Skeletal muscle satellite cell (primary cell): ENCODE measurements around the gene TGFBR2.

Source experiments
- H3K27me3 ChIP-seq: 2 replicates; pipeline ENCODE4 v1.7.0; 2013; ENCODE audit warnings: low read length; ENCODE audit not compliant: control insufficient read depth, insufficient read depth
- H3K36me3 ChIP-seq: 2 replicates; pipeline ENCODE4 v1.7.0; 2013; ENCODE audit warnings: mild to moderate bottlenecking, control low read depth, low read length; ENCODE audit not compliant: insufficient read depth
- H3K4me1 ChIP-seq: 2 replicates; pipeline ENCODE4 v1.7.0; 2013; ENCODE audit warnings: low read length; ENCODE audit not compliant: control insufficient read depth, insufficient read depth
- H3K4me2 ChIP-seq: 2 replicates; pipeline ENCODE4 v1.7.0; 2013; ENCODE audit warnings: mild to moderate bottlenecking, low read length
- H3K4me3 ChIP-seq: 2 replicates; pipeline ENCODE4 v1.7.0; 2013; ENCODE audit warnings: low read length
- H3K9ac ChIP-seq: 2 replicates; pipeline ENCODE4 v1.7.0; 2013; ENCODE audit warnings: mild to moderate bottlenecking, low read depth, low read length, moderate library complexity
- H3K9me3 ChIP-seq: replicated peaks from 2 replicates; pipeline ENCODE4 v1.7.0; 2013; ENCODE audit warnings: mild to moderate bottlenecking, control low read depth, low read length

The TGFBR2 gene

DNA sequence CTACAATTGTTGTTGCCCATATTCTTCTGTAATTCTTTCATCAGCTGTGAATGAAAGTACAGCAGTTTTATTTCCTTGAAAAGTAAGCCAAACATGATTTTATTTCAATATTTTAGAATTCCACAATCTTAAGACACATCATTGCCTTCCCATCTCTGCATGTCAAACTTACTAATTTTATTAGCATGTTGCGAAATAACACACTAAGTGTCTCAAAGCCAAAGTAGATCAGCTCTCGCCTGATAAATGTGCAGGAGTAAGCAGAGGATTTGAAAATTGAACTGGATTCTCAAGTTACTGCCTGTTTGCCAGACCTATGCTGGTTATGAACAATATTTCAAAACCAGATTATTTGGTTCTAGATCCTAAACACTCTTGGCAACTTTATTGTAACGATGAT is 25.7 kb downstream of the TGFBR2 start:
- no peak overlapping the region for H3K4me3 ChIP-seq
- H3K27me3 ChIP-seq = no peaks in the 10 kb centered on the region
- peaks cover 60% of the 10 kb centered on the region for H3K36me3 ChIP-seq
- H3K9me3 ChIP-seq = no peaks in the 10 kb centered on the region
- H3K9ac ChIP-seq = no peak overlapping the region
- H3K4me2 ChIP-seq = no peak overlapping the region
- peaks cover 55% of the 10 kb centered on the region for H3K4me1 ChIP-seq

DNA sequence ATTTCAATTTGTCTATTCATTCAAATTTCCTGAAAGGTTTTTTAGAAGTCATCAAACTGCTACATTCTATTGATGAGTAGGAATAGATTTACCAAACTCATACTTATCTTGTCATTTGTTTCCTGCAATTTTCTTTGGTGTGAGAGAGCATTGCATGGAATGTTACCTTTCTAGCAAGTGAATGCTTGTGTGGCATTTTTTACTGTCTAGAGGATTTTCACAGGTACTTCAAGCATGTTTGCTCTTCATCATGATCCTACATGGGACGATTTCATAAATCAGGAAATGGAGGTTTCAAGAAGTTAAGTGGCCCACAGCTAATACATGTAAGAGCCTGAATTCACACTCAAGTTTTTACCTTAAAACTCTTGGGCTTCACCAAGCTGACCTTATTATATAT is 26.1 kb downstream of the TGFBR2 start:
- Histone ChIP-seq H3K4me3 (no peak overlapping the region), H3K9me3 (no peaks in the 10 kb centered on the region), H3K9ac (no peak overlapping the region), H3K4me1 (peaks cover 54% of the 10 kb centered on the region), H3K36me3 (peaks cover 60% of the 10 kb centered on the region), H3K27me3 (no peaks in the 10 kb centered on the region), H3K4me2 (no peak overlapping the region)

DNA sequence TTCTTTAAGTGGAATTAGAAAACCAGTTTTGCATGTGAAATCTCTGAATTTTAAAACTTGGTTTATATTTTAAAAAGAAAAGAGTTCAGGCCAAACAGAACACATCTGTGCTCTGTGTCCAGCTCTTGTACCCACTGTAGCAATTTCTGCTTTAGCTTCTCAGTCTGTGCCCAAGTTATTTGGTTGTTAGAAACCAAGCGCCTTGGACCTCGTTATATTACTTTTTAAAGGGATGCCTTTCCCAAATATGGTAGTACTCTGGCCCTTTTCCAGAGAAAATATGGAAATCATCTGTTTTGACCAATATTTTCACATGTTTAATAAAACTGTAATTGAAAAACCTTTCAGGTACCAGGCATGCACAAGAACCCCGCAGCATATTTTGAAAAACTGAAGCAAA is 27.3 kb downstream of the TGFBR2 start:
- Histone ChIP-seq H3K36me3 (peaks cover 62% of the 10 kb centered on the region), H3K9me3 (no peaks in the 10 kb centered on the region), H3K4me3 (no peak overlapping the region), H3K27me3 (no peaks in the 10 kb centered on the region), H3K4me2 (no peak overlapping the region), H3K4me1 (peaks cover 50% of the 10 kb centered on the region), H3K9ac (no peak overlapping the region)

DNA sequence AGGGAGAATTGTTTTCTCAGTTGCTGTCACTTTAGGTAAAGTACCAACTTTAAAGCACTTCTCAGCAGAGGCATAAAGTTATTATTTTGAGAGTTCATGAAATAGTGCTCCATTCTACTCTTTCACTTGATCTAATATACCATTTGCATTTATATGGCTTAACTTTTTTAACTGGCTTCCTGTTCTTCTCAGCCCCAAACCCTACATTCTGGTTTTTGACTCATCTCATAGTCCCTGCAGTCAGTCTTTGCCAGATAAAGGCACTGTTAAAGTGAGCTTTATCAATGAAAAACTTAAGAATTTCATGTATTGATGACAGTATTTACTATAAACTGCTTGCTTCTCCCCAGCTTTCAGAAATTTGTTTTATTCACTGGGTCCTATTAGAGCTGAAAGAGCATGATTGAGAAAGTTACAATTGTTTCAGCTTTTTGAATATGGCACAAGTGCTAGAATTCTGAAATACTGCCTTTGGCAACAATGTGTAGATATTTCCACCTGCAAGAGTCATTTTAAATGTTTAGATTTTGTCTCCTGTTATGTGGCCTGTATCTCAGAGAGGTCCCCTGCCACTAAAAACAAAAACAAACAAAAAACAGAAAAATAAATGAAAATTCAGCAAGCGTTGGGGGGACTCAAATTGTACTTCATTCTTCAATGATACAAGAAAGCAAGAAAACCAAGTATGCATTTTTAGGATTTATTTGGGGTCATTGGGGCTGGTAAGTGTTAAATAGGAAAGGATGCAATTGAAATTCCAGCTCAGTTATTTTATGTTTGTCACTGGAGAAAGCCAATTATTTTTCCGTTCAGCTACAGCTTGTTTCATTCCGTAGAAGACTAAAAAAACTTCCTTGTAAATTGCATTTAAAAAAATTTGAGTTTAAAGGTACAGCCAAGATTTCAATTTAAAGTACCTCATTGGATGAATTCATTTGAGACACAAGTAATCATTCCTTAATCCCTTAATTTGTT is 28.6 kb downstream of the TGFBR2 start:
- no peak overlapping the region for H3K4me3 ChIP-seq
- peaks cover 36% of the 10 kb centered on the region for H3K4me1 ChIP-seq
- no peak overlapping the region for H3K9ac ChIP-seq
- H3K27me3 ChIP-seq = no peaks in the 10 kb centered on the region
- no peaks in the 10 kb centered on the region for H3K9me3 ChIP-seq
- no peak overlapping the region for H3K4me2 ChIP-seq
- H3K36me3 ChIP-seq = peaks cover 60% of the 10 kb centered on the region

DNA sequence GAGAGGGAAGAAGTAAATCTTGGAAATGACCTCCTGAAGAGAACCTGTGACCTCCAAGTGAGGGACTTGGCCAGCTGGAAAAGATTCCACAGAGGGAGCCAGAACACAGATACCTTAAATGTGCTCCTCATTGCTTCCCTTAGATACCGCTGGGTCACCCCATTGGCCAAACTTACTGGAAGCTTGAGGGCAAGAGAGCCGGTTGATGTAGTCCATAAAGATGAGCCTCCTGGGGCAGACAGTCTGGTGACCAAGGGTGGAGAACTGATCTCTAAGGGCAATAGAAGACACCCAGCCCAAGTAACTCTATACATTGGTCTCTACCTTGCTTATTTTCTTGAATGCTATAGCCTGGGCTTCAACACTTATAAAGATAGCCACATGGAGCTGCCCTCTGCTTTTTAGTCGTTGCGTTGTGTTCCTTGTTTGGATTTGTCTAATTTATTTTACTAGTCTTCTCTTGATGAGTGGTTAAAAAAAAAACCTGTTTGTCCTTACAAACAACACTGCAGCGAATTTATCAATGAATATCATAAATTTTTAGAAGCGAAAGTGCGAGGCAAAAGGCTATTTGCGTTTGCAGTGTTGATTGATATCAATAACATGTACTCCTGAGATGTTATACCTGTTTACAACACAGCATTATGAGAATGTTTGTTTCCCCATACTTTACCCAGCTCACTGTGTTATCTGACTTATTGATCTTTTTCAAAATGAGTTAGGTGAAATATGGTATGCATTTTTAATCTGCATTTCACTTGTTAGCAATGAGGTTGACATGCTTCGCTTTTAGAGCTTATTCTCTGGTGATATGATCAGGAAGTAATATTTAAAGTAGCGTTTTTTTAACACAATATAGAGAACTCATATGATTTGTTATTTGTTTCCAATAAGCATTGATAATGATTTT is 31.2 kb downstream of the TGFBR2 start:
- H3K36me3 ChIP-seq = peaks cover 53% of the 10 kb centered on the region
- no peak overlapping the region for H3K4me2 ChIP-seq
- peaks cover 11% of the 10 kb centered on the region for H3K4me1 ChIP-seq
- no peak overlapping the region for H3K4me3 ChIP-seq
- H3K9ac ChIP-seq = no peak overlapping the region
- H3K27me3 ChIP-seq = no peaks in the 10 kb centered on the region
- no peaks in the 10 kb centered on the region for H3K9me3 ChIP-seq

DNA sequence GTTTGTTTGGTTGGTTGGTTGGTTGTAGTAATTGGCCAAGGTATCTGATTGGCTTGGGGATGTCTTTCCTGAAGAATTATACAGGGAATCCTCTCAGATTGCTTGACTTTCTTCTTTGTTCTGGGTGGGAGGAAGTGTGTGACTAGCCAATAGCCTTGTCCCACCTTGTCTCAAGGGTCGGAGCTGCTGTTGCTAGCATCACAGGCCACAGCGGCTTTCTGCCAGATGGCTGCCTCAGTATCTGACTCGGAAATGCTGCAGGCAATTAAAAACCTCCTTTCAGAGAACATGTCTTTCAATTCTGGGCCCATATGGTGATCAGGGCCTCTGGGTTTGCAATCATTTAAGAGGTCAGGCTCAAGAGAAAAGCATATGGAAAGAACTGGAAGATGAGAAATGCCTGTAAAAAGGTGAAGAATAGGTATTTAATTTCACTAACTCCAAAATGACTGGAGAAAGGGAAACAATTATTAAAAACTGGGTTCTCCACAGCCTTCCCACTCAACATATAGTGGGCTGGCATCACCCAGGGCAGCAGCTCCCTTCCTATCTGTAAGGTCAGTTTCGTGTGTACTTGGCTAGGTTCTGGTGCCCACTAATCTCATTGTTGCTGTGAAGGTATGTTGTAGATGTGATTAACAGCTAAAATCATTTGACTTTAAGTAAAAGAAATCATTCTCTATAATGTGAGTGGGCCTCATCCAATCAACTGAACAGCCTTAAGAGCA is 32.4 kb downstream of the TGFBR2 start:
- peaks cover 50% of the 10 kb centered on the region for H3K36me3 ChIP-seq
- H3K9me3 ChIP-seq = no peaks in the 10 kb centered on the region
- no peak overlapping the region for H3K4me3 ChIP-seq
- no peak overlapping the region for H3K9ac ChIP-seq
- peaks cover 9% of the 10 kb centered on the region for H3K4me1 ChIP-seq
- H3K4me2 ChIP-seq = no peak overlapping the region
- no peaks in the 10 kb centered on the region for H3K27me3 ChIP-seq

DNA sequence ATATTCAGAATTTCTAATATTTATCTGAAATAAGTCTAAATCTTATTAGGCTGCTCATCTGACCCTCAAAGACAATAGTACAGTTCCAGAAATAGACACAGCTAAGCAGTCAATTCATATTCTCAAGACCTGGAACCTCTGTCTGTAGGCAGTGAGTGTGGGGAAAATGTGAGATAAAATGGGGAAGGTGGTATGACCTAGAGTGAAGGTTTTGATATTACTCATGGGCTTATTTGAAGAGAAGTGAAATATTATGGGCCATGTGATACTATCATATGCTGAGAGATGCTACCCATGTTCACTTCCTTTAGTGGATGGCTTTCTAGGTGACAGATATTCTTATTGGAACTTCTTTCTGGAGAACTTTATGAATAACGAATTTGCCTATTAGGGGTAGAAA is 33.5 kb downstream of the TGFBR2 start:
- no peaks in the 10 kb centered on the region for H3K27me3 ChIP-seq
- H3K4me3 ChIP-seq = no peak overlapping the region
- peaks cover 46% of the 10 kb centered on the region for H3K36me3 ChIP-seq
- H3K4me1 ChIP-seq = peaks cover 16% of the 10 kb centered on the region
- no peak overlapping the region for H3K4me2 ChIP-seq
- H3K9me3 ChIP-seq = no peaks in the 10 kb centered on the region
- H3K9ac ChIP-seq = no peak overlapping the region

DNA sequence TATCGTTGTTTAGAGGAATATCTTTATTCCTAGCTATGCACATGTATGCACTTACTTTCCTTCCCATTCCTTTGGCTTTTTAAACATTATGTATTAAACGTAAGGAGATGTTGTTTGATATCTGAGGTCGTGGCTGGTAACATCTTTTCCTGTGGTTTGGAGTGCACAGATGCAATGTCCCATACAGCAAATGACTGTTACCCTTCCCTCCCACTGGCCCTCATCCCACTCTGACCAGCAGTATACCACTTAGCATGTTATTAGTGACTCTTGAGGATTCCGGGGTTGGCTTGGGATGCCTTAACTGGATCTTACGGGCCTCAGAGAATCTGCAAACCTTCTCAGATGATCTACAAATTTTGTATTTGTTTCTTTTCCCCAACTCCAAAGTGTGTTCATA is 34.5 kb downstream of the TGFBR2 start:
- Histone ChIP-seq H3K4me3 (no peak overlapping the region), H3K4me1 (peaks cover 15% of the 10 kb centered on the region), H3K9me3 (no peaks in the 10 kb centered on the region), H3K27me3 (no peaks in the 10 kb centered on the region), H3K9ac (no peak overlapping the region), H3K36me3 (peaks cover 46% of the 10 kb centered on the region), H3K4me2 (no peak overlapping the region)

DNA sequence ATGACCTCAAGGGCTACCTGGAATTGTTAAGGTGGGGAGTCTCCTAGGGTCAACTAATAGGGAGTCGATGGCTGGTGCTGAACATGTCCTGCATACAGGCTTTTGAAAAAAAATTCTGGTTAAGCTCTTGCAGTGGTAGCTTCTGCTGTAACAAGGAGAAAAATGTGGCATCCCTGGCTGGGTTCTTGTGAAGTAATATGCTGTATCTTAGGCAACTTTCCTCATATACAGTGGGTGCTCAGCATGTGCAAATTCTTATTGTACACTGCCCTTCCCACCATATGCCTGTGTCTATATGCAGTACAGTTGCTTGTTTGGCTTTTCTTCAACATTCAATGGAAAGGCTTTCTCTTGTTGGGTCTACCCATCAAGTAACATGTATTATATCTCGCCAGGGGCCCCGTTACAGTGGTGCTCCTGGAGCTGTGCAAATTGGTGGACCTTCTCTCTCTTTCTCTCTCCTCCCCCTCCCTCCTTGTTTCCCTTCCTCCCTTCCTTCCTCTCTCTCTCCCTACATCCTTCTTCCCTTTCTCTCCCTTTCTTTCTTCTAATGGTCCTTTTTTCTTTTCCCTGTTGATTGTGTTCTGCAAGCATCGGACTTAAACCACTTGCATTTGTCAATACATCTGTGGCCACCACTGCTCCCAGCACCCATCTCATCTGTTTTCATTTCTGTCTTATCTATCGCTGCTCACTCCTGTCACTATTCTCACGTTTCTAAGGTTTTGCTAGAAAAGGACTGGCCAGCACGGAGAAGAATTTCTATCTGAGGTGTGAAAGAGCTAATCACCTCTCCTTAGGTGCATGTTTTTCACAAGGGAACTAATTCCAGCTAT is 35.2 kb downstream of the TGFBR2 start:
- H3K36me3 ChIP-seq = peaks cover 53% of the 10 kb centered on the region
- peaks cover 15% of the 10 kb centered on the region for H3K4me1 ChIP-seq
- H3K4me3 ChIP-seq = no peak overlapping the region

DNA sequence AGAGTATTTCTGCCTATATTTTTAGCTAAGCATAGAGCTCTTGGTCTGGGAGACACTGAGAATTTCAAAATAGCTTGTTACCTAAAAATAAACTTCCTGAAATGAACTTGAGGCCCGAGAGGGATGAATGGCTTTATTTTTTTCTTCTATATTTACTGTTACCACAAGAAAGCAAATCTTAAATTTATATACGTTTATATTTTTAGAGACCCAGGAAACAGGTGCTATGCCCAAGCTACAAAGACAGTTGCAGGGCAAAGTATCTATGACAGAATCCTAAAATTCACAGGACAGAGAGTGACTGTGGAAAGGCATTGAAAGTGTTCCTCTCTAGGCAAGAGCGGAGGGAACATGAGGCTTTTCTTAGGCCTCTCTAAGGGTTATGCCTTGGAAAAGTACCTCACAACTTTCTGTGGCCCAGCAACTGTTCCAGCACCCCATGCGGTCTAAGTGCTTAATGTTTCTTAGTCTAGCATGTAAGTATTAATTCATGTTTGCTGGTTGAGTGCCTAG is 36.5 kb downstream of the TGFBR2 start:
- Histone ChIP-seq H3K9me3 (no peaks in the 10 kb centered on the region), H3K4me2 (no peak overlapping the region), H3K9ac (no peak overlapping the region), H3K4me3 (no peak overlapping the region), H3K27me3 (no peaks in the 10 kb centered on the region), H3K36me3 (peaks cover 54% of the 10 kb centered on the region), H3K4me1 (peaks cover 15% of the 10 kb centered on the region)

More for the DNA sequence above, 35.2 kb downstream of the TGFBR2 start:
- Histone ChIP-seq H3K4me2 (no peak overlapping the region), H3K9me3 (no peaks in the 10 kb centered on the region), H3K27me3 (no peaks in the 10 kb centered on the region), H3K9ac (no peak overlapping the region)
